Smooth muscle cell (in vitro differentiated cells): Measurements from ENCODE around the gene GABRG3. TPM values are rescaled to one million over a fixed set of nuclear protein-coding genes. Genes with fewer than 3 reads are reported as not detected.

Experiments
- DNase-seq: peaks from one replicate; lab custom pipeline; 2025; ENCODE audit not compliant: unreplicated experiment; lab: John Stamatoyannopoulos, UW
- H2AFZ ChIP-seq: fragments of 200-600 bp; sonication (generic); 2 replicates; pipeline ENCODE4 v1.6.0; 2016; ENCODE audit warnings: antibody characterized with exemption, low read depth, mild to moderate bottlenecking
- H3F3A ChIP-seq: fragments of 200-600 bp; sonication (generic); 2 replicates; pipeline ENCODE4 v1.6.0; 2017; ENCODE audit warnings: antibody characterized with exemption, low read depth
- H3K27ac ChIP-seq: fragments of 200-600 bp; sonication (generic); 2 replicates; pipeline ENCODE4 v1.5.1; 2016; ENCODE audit warnings: low read depth, mild to moderate bottlenecking
- H3K27me3 ChIP-seq: fragments of 200-600 bp; sonication (generic); 2 replicates; pipeline ENCODE4 v1.6.1; 2016; ENCODE audit warnings: low read depth, mild to moderate bottlenecking
- H3K36me3 ChIP-seq: fragments of 200-600 bp; sonication (generic); 2 replicates; pipeline ENCODE4 v1.5.1; 2016; ENCODE audit warnings: low read depth
- H3K4me1 ChIP-seq: fragments of 200-600 bp; sonication (generic); 2 replicates; pipeline ENCODE4 v1.5.1; 2016; ENCODE audit warnings: low read depth
- H3K4me2 ChIP-seq: fragments of 200-600 bp; sonication (generic); 2 replicates; pipeline ENCODE4 v1.6.0; 2016; ENCODE audit warnings: mild to moderate bottlenecking
- H3K4me3 ChIP-seq: fragments of 200-600 bp; sonication (generic); 2 replicates; pipeline ENCODE4 v1.5.1; 2016; ENCODE audit warnings: mild to moderate bottlenecking
- H3K79me2 ChIP-seq: fragments of 200-600 bp; sonication (generic); 2 replicates; pipeline ENCODE4 v1.6.0; 2016; ENCODE audit warnings: low read depth, mild to moderate bottlenecking
- H3K9ac ChIP-seq: fragments of 200-600 bp; sonication (generic); 2 replicates; pipeline ENCODE4 v1.6.0; 2016; ENCODE audit warnings: low read depth
- H3K9me3 ChIP-seq: fragments of 200-600 bp; sonication (generic); replicated peaks from 2 replicates; pipeline ENCODE4 v1.5.1; 2016; ENCODE audit warnings: low read depth
- H4K20me1 ChIP-seq: fragments of 200-600 bp; sonication (generic); 2 replicates; pipeline ENCODE4 v1.6.0; 2016; ENCODE audit warnings: low read depth
- WGBS: methylation state at CpG from one replicate; pipeline ENCODE4 v1.1.7; 2016; ENCODE audit warnings: low lambda C conversion rate; 5-methylcytosine and 5-hydroxymethylcytosine counted together
- polyA plus RNA-seq: library from polyadenylated mRNA; unstranded; fragments of >200 nt; fragmentation: Nextera tagmentation; extraction: Ambion mirVana; gene quantifications from 2 replicates; pipeline ENCODE4 v1.2.1, GENCODE V29; 2016
- total RNA-seq: library from RNA; depleted of rRNA; stranded (reverse); fragments of >200 nt; gene quantifications from 2 replicates; pipeline ENCODE4 v1.2.3, GENCODE V29; 2014
- TF ChIP-seq, protein P1 (sequence below): fragments of 200-600 bp; sonication (generic); IDR thresholded peaks from 2 replicates; pipeline ENCODE4 v1.5.1; 2017; ENCODE audit warnings: borderline replicate concordance, mild to moderate bottlenecking, antibody characterized with exemption; ENCODE audit not compliant: insufficient read depth, poor library complexity, severe bottlenecking

Gene GABRG3
- total and polyA plus RNA-seq, 2 experiments from 2014 or later: under 0.01 TPM; not detected in 1

DNA sequence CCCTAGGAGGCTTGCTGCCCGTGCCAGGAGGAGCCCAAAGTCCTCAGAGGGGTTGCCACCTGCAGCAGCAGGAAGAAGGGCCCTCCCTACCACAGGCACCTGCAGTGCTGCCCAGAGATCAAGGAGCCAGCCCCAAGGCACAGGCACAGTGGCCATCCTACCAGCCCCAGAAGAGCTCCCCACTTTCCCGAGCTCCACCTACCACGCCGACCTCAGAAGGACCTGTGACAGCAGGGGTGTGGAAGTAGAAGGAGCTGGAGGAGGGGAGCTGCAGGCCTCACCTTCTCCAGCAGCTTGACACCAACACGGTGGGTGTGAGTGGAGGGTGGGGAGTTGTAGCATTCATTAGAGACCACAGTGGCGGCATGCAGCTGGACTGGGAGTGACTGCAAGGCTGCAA lies 485.8 kb downstream of the GABRG3 start:
- H3K79me2 ChIP-seq: no peaks in the 10 kb centered on the region
- H2AFZ ChIP-seq: no peak overlapping the region
- no peak overlapping the region for H3K4me2 ChIP-seq
- 80% methylated on average over 6 of the region's 6 CpGs for WGBS
- no peaks in the 10 kb centered on the region for H3K9me3 ChIP-seq
- H3K4me3 ChIP-seq: no peak overlapping the region
- no peak overlapping the region for H3K27ac ChIP-seq
- DNase-seq: no peak
- H4K20me1 ChIP-seq: no peaks in the 10 kb centered on the region
- TF ChIP-seq, protein P1, sequence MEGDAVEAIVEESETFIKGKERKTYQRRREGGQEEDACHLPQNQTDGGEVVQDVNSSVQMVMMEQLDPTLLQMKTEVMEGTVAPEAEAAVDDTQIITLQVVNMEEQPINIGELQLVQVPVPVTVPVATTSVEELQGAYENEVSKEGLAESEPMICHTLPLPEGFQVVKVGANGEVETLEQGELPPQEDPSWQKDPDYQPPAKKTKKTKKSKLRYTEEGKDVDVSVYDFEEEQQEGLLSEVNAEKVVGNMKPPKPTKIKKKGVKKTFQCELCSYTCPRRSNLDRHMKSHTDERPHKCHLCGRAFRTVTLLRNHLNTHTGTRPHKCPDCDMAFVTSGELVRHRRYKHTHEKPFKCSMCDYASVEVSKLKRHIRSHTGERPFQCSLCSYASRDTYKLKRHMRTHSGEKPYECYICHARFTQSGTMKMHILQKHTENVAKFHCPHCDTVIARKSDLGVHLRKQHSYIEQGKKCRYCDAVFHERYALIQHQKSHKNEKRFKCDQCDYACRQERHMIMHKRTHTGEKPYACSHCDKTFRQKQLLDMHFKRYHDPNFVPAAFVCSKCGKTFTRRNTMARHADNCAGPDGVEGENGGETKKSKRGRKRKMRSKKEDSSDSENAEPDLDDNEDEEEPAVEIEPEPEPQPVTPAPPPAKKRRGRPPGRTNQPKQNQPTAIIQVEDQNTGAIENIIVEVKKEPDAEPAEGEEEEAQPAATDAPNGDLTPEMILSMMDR: no peak
- no peaks in the 10 kb centered on the region for H3K27me3 ChIP-seq
- H3K4me1 ChIP-seq: peaks cover 6% of the 10 kb centered on the region
- peaks cover 9% of the 10 kb centered on the region for H3F3A ChIP-seq
- no peaks in the 10 kb centered on the region for H3K36me3 ChIP-seq
- no peak overlapping the region for H3K9ac ChIP-seq

DNA sequence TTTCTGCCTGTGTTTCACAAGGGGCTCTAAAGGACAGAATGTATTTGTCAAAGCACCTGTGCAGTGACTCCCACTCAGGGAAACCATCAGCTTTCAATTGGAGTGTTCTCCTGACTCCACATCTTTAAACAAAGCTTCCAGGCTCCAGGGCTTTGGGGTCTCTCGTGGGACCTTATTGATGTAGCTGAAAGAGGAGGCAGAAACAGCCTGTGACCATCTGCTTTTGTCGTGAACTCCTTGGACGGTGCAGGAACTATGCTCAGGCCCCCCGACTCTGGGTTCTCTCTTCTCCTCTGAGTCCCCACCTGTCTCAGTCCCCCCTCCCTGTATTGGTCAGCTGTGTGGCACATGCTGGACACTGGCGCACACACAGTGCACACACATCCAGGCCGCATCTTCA lies 486.8 kb downstream of the GABRG3 start:
- TF ChIP-seq, protein P1: no peak
- Histone ChIP-seq H4K20me1 (no peaks in the 10 kb centered on the region), H3K4me1 (peaks cover 6% of the 10 kb centered on the region), H3K9me3 (no peaks in the 10 kb centered on the region), H3K27ac (no peak overlapping the region), H3K27me3 (no peaks in the 10 kb centered on the region), H3K4me3 (no peak overlapping the region), H3K9ac (no peak overlapping the region), H3F3A (peaks cover 9% of the 10 kb centered on the region), H3K4me2 (no peak overlapping the region), H2AFZ (no peak overlapping the region), H3K79me2 (no peaks in the 10 kb centered on the region), H3K36me3 (no peaks in the 10 kb centered on the region)
- DNase-seq: no peak
- 94% methylated on average over 6 of the region's 6 CpGs for WGBS

DNA sequence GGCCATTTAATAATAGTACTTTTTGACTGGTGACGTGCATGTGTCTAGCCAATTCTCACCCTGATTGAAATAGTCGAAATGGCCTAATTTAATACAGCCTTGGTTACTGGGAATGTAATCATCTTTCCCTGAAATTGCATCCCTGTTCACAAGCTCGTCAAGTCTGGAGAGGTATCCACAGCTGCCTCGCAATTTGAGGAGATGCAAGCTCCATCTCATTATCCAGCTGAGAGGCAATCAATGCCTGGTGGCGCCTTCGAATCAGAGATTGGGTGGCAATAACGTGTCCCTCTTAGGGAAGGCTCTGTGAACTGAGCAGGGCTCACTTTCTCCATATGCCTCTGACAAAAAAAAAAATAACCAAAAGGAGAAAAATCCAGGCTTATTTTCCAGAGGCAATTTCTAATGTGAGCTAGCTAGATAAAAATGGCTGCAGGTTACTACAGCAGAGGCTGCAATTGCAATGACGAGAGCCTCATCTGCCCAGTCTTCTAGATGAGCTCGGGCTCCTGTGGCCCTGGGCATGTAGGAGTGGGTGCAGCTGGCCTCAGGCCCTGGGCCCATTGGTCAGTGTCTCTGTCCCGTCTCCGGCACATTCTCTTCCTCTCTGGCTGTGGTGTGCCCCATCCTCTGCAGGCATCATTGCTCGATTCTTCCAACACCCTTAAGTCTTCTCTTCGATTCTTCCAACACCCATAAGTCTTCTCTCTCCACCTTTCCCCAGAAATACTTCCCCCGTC lies 487.5 kb downstream of the GABRG3 start:
- H2AFZ ChIP-seq: no peak overlapping the region
- H3K79me2 ChIP-seq: no peaks in the 10 kb centered on the region
- H3K9me3 ChIP-seq: no peaks in the 10 kb centered on the region
- H3K4me1 ChIP-seq: peaks cover 6% of the 10 kb centered on the region
- H3K27me3 ChIP-seq: no peaks in the 10 kb centered on the region
- H3K4me2 ChIP-seq: no peak overlapping the region
- WGBS: 90% methylated on average over 14 of the region's 14 CpGs
- no peak overlapping the region for H3K9ac ChIP-seq
- H3K36me3 ChIP-seq: no peaks in the 10 kb centered on the region
- no peak overlapping the region for H3K4me3 ChIP-seq
- DNase-seq: no peak
- no peak overlapping the region for H3K27ac ChIP-seq
- H3F3A ChIP-seq: peaks cover 9% of the 10 kb centered on the region
- no peaks in the 10 kb centered on the region for H4K20me1 ChIP-seq
- TF ChIP-seq, protein P1: no peak

DNA sequence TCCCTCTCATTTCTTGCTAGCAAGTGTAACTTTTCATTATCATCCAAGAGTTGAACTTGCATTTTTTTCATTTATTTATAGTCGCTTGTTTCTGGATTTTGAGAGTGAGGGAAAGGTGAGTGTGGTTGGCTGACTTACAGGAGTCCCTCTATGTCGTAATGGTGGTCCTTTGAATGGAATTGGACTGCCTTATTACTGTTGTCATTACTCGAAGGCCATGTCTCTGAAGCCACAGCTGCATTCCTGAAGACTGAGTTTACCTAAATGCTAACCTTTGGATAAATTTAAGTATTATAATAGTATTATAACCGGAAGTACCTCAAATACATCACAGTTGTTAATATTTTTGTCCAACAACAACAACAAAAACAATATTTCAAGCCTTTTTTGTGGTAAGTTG lies 488.9 kb downstream of the GABRG3 start:
- H3K9ac ChIP-seq: no peak overlapping the region
- no peaks in the 10 kb centered on the region for H4K20me1 ChIP-seq
- TF ChIP-seq, protein P1: no peak
- H3K9me3 ChIP-seq: no peaks in the 10 kb centered on the region
- H3F3A ChIP-seq: peaks cover 5% of the 10 kb centered on the region
- H3K36me3 ChIP-seq: no peaks in the 10 kb centered on the region
- H3K27me3 ChIP-seq: no peaks in the 10 kb centered on the region
- WGBS: 85% methylated on average over 4 of the region's 4 CpGs
- no peaks in the 10 kb centered on the region for H3K79me2 ChIP-seq
- no peak overlapping the region for H3K4me3 ChIP-seq
- no peak overlapping the region for H3K4me2 ChIP-seq
- H3K4me1 ChIP-seq: peaks cover 3% of the 10 kb centered on the region
- H2AFZ ChIP-seq: no peak overlapping the region
- no peak for DNase-seq
- H3K27ac ChIP-seq: no peak overlapping the region
